Ovary (tissue), 3 donors: ENCODE data around the gene UBE2G1.

Experiments
- CTCF ChIP-seq, 3 donors: fragments of 450-650 bp in 2 of 3; fragments of 200-600 bp in 1 of 3; IDR thresholded peaks; one replicate each; pipeline versions ENCODE4 v1.5.1 to v1.8.0; 2016 to 2022; ENCODE audit warnings: antibody characterized with exemption in 3 of 3, mild to moderate bottlenecking in 1 of 3
- EP300 ChIP-seq: sonication (generic); formaldehyde crosslinking; IDR thresholded peaks from one replicate; pipeline ENCODE4 v1.6.1; 2017; ENCODE audit warnings: antibody characterized with exemption
- POLR2A ChIP-seq: fragments of 450-650 bp; IDR thresholded peaks from one replicate; pipeline ENCODE4 v1.6.1; 2017; ENCODE audit warnings: antibody characterized with exemption, mild to moderate bottlenecking, moderate library complexity
- donor health status: DM: no; HTN: no; CAD: no.

- TF ChIP-seq CTCF (IDR thresholded peaks at IDR 0.05) (no peak), EP300 (no peak), POLR2A (no peak)
Measured at GRCh38 chr17:4235372-4236279, 130.8 kb downstream of the UBE2G1 start.
